SIG-M5 treated with dmso at 0.1 percent for 504 hours (cell line): ENCODE results near the gene EIF3K.

Experiments used
- DNase-seq: peaks from one replicate; lab custom pipeline; 2025; ENCODE audit not compliant: unreplicated experiment; lab: John Stamatoyannopoulos, UW

Gene EIF3K

DNA sequence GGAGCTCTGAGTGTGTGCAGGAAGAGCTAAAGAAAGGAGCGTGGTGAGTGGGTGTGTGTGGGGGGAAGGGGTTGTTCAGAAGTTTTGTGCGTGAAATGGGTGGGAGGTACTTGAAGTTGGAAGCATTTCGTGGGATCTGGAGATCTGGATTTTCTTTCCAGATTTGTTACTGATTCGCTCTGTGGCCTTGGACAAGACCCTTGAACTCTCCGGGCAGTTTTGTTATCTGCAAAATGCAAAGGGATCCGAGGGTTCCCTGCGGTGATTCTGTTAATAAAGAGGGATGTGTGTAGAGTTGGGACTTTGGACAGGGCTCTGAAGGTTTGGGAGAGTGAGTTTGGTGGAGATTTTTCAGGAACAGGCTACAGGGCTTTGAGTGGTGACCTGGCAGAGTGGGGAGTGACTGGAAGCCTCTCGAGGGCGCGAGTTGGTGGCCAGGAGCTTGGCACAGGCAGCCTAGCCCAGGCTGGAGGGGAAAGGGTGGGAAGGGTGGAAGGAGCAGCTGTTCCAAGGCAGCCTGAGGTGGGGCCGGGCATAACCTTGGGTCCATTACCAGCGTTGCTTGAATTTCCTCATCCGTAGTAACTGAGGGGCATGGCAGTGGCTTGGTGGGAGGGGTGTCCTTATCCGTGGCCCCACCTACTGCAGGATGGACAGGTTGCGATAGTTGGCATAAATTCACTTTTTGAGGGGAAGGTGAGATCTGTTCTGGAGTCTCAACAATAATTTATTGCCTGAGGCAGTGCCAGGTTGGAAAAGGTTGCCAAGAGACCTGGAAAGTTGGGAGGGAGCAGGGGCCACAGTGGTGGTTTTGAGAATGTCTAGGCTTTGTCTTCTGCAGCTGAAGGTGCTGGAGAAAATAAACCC, 30.6 kb downstream of the EIF3K start:
- DNase-seq, result peak; percentile 25

DNA sequence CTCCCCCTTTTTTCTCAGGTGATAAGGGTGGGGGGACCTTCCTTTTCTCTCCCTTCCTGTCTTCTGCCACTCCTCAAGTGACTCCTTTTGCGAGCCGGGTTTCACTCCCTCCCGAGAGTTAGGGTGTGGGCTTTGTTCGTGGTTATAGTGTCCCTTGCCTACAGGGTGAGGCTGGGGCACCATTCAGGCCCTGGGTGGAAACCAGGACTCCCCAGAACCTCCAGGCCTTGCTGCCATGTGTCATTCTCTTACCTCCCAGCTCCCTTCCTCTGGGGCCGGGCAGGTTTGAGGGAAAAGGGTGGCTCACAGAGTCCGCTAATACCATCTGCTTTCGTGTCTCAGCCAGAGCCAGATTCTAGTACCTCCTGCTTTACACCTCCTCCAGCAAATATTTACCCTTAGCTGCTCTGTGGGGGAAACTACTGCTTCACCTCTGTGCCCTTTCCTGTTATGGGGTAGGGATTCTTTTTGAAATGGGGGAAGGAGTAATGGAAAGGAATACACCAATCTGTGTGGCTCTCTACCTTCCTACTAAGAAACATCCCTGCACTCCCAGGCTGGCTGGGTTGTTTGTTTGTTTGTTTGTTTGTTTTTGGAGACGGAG, 31.3 kb downstream of the EIF3K start:
- no peak for DNase-seq

DNA sequence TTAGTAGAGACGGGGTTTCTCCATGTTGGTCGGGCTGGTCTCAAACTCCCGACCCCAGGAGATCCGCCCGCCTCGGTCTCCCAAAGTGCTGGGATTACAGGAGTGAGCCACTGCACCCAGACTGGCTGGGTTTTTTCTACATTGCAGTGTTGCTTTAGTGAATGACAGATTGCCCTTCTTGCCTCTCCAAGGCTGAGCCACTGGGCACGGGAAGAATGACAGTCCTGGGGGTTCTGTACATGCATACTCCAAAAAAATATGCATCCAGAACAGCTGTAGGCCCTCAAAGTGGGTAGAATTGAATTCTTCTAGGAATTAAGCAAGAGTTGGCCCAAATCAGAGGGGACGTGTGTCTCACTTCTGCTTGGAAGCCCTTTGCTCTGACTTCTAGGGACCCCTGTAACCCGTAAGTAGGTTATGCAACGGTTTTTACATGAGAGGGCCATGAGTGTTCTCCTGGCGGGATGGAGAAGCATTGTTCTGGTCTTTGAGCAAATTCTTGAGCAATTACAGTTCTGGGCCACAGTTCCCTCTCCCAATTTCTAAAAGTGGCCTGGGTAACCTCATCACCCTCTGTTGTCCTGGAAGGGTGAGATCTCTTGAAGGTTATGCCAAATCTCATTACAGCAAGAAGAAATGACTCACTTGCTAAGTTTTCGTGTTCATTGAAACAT, 32.1 kb downstream of the EIF3K start:
- DNase-seq, result peak; percentile 97

DNA sequence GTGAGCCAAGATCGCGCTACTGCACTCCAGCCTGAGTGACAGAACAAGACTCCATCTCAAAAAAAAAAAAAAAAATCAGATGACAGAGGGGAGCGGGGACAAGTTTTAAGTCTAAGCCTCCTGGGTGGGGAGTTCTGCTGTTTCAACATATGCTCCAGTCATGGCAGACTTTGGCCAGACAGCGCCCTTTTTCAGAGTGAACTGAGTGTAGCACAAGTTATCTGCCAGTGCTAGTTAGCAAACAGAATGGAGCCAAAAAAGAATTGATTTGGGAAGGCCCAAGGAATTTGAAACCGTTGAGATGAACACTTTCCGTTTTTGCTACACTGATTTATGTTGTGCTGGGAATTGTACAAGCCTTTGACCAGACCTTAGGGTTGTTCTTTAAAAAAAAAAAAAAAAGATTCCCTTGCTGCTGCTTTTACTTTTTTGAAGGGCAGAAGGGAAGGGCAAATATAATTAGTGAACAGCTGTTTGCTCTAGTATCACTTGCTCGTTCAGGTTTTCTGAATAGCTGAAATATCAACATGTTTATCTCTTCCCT, 34.1 kb downstream of the EIF3K start:
- peak; percentile 37 for DNase-seq

DNA sequence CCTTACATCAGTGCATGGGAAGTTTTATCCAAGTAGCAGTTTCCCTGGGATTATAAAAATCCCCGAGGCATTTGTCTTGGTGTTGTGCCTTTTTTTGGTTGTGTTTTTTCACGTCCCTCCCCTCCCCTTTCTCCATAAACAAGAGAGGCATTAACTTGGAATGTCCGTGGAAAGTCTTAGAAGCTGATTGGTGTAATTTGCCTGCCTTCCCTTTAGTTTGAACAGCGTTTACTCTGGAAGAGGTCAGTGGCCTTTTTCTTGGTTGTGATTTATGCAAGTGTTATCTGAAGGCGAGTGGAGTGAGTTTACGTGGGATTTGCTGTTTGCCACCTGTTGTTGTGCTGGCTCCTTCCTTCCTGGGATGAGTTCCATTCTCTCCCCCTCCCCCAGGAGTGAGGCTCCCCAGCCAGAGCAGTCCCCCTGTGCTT, 35.7 kb downstream of the EIF3K start:
- no peak for DNase-seq

DNA sequence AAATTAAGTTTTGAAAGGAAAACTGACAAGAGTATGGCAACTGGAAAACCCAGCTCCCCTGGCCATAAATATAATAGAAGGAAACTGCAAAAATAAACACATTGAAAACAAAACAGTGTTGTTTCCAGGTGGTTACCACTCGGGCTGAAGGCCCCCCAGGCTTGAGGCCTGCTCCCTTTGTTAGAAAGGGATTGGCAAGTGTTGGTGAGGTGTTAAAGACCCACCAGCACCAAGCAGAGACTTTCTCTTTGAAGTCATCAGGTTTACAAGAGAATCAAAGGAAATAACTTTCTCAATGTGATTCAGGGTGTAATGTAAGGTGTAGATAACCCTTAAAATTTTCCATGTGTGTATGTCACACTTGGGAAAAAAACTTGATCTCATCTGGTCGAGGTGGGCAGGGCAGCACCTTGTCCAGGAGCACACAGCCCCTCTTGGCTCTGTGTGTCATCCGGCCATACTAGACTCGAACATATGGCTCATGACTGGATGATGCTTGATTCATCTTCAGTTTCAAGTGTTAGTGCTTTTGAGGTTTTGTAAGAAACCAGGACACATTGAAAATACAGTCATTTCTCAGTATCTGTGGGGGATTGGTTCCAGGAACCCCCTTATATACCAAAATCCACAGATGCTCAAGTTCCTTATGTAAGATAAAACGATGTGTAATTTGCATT, 36.3 kb downstream of the EIF3K start:
- no peak for DNase-seq

DNA sequence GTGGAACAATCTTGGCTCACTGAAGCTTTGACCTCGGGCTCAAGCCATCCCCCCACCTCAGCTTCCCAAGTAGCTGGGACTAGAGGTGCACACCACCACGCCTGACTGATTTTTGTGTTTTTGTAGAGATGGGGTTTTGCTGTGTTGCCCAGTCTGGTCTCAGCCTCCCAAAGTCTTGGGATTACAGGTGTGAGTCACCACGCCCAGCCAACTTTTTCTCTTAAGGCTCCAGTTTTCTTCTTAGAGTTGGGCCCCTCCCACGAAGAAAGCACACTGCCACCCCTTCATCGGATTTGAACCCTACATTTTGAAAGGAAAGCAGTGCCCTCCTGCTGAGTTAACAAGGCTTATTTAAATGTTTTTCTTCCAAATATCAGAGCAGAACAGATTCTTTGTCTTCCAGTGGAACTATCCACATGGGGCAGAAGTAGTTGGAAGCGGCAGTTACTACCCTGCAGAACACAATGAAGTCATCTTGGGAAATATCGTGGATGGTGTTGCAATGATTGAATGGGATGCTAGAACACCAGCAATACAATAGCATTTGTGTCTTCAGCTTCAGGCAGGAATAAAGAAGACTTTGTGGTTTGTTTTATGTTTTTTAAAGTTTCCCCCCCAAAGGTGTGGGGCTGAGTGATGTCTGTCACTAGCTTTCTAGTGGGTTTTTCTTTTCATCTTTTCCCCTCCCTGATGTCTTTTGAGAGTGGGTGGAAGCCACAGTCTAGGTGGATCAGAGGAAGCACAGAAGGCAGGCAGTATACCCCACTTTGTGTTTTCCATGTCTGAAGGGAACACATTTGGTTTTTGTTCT, 37.4 kb downstream of the EIF3K start:
- DNase-seq, result peak; percentile 59

DNA sequence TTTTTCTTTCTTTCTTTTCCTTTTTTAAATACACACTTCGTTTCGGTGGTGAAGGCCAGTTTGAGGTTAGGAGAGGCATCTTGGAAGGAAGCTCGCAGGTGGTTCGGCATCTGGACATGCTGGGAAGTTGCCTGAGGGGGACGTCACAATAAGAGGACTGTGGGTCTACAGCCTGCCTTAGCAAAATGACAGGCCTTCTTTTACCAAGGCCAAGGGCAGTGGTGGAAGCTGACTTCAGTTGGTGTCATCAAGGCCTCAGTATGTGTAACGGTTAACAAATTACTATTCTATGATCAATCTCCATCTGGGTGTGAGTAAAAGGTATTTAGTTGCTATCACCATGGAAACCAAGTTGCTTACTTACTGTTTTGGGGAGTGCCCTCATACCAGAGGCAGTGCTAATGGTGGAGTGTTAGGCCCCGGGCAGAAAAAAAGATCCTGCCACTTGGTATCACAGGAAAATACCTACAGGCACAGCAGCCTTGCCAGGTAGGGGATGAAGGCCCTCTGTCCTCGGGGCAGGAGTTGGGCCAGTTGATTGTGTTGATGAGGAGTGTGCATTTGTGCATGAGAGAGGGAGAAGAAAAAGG, 38.7 kb downstream of the EIF3K start:
- no peak for DNase-seq

DNA sequence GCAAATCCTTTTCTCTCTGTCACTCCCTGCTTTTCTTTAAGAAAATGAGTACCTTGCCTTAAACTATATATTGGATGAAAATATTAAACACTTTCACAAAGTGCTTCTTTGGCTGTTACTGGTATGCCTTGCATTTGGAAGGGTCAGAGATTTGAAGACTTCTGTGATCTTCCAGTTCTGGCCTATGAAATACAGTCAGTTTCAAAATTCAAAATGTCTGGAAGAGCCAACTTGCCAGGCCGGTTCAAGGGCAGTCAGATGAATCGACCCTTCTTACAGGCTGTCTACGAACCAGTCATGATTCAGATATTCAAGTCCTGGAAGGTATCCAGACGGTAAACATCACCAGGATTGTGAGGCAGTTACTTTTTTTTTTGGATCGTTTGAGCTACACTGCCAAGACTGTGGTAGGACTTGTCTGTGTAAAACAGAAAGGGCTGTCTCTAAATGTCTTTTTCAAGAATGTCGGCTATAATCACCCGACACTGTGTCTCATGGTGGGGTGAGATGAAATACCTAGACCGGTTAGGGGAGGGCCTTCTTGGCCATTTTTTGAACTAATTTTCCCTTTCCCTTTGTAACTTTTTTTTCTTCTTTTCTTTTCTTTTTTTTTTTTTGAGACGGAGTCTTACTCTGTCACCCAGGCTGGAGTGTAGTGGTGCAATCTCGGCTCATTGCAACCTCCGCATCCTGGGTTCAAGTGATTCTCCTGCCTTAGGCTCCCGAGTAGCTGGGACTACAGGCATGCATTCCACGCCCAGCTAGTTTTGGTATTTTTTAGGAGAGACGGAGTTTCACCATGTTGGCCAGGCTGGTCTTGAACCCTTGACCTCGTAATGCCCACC, 39.7 kb downstream of the EIF3K start:
- peak; percentile 69 for DNase-seq

DNA sequence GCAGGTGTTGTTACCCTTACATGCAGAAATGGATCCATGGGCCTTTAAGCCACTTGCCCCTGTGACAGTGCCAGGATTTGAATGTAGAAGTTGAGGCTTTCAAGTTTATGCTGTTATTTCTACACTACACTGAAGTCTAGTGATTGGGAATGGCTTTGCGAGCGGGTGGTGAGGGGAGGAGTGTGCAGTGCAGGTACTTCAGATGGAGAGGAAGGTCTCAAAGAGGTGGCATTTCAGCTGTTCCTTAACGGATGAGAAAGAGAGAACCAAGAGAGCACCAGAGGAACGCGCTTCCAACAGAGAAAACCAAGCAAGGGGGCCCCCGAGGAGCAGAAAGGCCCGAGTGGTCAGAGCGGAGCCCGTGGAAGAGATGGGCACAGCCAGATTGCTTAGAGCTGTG, 41.7 kb downstream of the EIF3K start:
- no peak for DNase-seq

DNA sequence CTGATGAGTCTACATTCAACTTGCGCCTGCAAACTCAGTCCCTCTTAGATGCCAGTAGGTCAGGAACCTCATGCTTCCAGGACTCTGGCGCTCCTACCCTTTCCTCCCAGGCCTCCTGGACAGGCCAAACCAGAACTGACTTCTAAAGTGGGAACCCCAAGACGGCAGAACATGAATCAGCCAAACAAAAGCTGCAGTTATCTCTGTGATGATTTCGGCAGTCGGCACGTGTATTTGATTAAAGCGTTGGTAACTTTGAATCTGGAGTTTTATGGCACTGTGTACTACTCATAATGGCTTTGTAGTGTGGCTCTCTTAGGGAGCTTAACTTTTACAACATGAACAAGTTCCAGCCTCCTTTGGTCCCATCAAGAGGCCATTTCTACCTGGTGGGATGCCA, 42.1 kb downstream of the EIF3K start:
- DNase-seq, result no peak

DNA sequence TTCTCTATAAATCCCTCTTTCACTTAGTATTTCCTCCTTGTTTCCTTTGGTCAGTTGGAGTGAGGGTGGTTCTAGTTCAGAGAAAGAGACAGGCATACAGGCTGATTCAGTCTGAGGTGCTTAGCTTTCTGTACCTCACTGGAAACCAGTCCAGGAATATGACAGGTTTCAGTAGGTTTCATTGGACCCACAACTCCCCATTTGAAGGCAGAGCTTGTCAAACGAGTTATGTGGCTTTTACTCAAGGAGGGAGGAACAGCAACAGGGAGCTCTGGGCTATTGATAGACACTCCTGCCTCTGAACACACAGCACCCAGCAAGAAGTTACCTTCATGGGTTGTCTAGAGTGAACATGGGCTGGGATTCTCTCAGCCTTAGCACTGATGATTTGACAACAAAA, 43.0 kb downstream of the EIF3K start:
- peak; percentile 64 for DNase-seq

DNA sequence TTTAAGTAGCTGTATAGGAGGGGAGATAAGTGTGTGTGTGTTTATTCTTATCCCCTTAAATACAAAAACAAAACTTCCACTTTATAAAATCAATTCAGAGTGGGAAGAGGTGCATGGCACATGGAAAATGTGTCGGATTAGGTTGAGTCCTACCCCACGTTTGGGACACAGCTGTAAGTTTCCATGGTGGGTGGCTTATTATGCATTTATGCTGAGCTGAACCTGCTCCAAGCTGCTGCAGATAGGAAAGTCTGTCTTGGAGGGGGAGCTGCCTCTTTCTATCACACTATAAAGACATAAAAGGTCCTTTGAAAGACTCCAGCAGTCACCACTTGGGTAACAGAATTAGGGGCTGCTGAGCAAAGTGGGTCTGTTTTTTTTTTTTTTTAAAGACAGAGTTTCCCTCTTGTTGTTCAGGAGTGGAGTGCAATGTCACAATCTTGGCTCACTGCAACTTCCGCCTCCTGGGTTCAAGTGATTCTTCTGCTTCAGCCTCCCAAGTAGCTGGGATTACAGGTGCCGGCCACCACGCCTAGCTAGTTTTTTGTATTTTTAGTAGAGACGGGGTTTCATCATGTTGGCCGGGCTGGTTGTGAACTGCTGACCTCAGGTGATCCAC, 43.7 kb downstream of the EIF3K start:
- no peak for DNase-seq

DNA sequence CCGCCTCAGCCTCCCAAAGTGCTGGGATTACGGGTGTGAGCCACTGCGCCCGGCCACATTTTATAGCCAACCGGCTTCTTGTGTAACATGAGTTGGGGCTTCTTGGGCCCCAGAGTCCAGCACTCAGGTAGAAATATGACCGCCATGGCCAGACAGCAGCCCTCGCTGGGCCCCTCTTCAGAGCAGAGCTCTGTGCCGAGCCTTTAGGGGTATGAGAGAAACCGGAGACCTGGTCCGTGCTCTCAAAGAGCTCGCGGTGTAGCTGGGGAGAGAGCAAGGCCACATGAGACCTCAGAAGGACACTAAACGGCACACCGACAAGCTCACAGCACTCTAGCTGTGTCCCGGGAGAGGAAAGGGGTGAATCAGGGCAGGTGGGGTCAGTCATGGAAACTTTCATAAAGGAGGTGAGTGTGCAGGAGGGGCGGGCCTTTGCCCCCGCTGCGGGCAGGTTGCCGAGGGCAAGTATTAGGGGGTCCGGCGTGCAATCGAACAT, 44.2 kb downstream of the EIF3K start:
- no peak for DNase-seq

DNA sequence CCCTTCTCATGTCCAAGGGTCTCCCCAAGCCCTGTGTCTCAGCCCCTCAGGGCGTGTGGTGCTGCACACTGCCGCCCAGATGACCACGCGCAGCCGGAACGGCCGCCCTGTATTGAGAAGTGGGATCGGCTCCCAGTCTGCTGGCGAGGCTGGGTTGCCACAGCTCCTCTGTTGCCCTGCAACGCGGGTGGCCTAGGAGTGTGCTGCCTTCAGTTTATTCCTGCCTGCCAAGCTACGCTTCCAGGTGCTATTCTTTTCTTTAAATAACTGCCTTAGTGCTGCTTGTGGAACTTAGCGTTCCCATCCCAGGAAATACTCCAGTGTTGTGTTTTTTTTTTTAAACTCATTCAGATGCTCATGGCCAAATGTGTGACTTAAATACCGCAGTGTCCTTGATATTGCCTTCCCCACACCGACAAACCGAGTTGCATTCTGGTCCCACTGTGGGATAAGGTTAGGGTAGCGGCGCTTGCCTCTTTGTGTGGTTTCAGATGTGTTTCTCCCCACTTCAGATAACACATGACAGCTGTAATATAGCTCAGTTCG, 45.0 kb downstream of the EIF3K start:
- DNase-seq, result no peak

DNA sequence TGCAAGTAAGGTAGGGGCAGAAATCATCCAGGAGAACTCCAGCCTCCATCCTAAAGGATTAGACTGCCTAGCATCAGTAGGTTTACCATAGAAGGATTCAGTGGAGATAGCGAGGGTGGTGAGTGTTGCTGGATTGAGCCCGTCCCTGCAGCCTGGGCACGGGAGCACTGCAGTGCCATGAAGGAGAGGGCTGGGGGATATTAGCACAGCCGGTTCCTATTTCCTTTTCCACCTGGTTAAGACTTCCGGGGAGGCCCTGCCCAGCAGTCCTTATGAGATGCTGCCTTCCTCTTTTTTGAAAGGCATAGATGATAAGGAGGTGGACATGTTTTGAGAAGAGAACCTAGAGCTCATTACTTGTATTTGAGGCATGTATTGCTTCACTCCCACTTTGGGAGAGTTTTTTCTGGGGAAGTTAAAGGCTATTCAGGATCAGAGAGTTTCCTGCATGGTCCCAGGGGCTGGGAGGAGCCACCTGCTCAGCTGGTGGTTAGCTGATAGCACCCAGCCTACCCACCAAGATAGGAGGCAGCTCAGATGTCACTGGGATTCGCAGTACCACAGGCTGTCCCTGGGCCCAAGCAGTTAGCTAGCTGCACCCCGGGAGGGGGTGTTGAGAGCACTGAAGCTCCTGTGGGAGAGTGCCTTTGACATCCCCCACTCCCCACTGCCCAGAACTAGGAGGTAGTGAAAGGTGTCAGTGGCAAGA, 45.7 kb downstream of the EIF3K start:
- peak; percentile 81 for DNase-seq

DNA sequence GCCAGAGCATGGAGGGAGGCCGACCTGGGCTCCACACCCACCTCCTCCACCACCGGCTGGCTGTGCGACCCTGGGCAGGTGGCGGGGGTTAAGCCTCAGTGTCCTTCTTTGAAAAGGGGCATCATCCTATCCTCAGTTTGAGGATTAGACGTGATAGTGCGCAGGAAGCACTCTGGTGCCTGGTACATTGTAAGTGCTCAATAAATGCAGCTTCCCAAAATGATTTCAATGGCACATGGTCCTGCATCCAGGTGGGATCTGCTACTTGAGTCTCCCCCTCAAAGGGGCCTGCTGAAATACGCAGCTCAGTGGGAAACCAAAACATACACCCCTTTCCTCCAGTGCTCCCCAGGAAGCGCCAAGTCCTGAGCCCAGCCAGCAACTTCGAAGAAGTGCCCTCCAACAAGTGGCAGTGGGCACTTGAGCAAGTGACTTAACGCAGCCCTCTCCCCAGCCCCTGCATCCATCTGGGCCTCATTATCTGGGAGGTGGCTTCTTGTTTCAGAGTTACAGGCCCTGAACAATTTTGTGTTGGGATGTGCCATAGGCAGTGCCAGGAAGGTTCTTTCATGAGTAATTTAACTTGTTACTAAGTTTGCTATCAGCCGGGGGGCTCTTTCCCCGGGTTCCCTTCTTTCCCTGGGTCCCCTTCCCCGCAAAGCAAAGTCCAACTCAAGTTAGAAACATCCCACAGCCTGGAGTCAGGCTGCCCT, 46.4 kb downstream of the EIF3K start:
- DNase-seq, result no peak
